Loucy (cell line): ENCODE results near the gene MED13L.

ENCODE experiments used
- H2AFZ ChIP-seq: fragments of 200-600 bp; sonication (generic); 2 replicates; pipeline ENCODE4 v1.6.0; 2016; ENCODE audit warnings: antibody characterized with exemption, mild to moderate bottlenecking, low read length, moderate library complexity
- H3F3A ChIP-seq: fragments of 200-600 bp; 2 replicates; pipeline ENCODE4 v1.6.0; 2016; ENCODE audit warnings: antibody characterized with exemption, low read depth, mild to moderate bottlenecking
- H3K27me3 ChIP-seq: fragments of 200-600 bp; sonication (generic); 2 replicates; pipeline ENCODE4 v1.6.1; 2014; ENCODE audit warnings: low read length, mild to moderate bottlenecking; ENCODE audit not compliant: insufficient read depth, poor library complexity, severe bottlenecking
- H3K36me3 ChIP-seq: fragments of 200-600 bp; sonication (generic); 2 replicates; pipeline ENCODE4 v1.6.1; 2016; ENCODE audit warnings: low read length; ENCODE audit not compliant: insufficient read depth
- H3K4me1 ChIP-seq: fragments of 200-600 bp; sonication (generic); 2 replicates; pipeline ENCODE4 v1.5.1; 2014; ENCODE audit warnings: low read length, mild to moderate bottlenecking; ENCODE audit not compliant: insufficient read depth, poor library complexity, severe bottlenecking
- H3K4me2 ChIP-seq: fragments of 200-600 bp; sonication (generic); 2 replicates; pipeline ENCODE4 v1.6.0; 2014; ENCODE audit warnings: antibody characterized with exemption, low read length, low read depth, mild to moderate bottlenecking; ENCODE audit not compliant: poor library complexity, severe bottlenecking
- H3K4me3 ChIP-seq: fragments of 200-600 bp; sonication (generic); 2 replicates; pipeline ENCODE4 v1.5.1; 2014; ENCODE audit warnings: low read length, mild to moderate bottlenecking, mixed read lengths; ENCODE audit not compliant: poor library complexity, severe bottlenecking
- H3K79me2 ChIP-seq: fragments of 200-600 bp; sonication (generic); 2 replicates; pipeline ENCODE4 v1.6.1; 2014; ENCODE audit warnings: low read length; ENCODE audit not compliant: insufficient read depth
- H3K9ac ChIP-seq: fragments of 200-600 bp; sonication (generic); 2 replicates; pipeline ENCODE4 v1.6.0; 2014; ENCODE audit warnings: mild to moderate bottlenecking, low read depth, low read length, moderate library complexity; ENCODE audit not compliant: poor library complexity, severe bottlenecking
- H3K9me2 ChIP-seq: fragments of 200-600 bp; sonication (generic); replicated peaks from 2 replicates; pipeline ENCODE4 v1.6.1; 2016; ENCODE audit warnings: low read depth, low read length, mixed read lengths
- H3K9me3 ChIP-seq: fragments of 200-600 bp; sonication (generic); 2 replicates; pipeline ENCODE4 v1.6.1; 2014; ENCODE audit warnings: mild to moderate bottlenecking, antibody characterized with exemption, low read length, low read depth; ENCODE audit not compliant: insufficient read depth
- H4K20me1 ChIP-seq: fragments of 200-600 bp; sonication (generic); 2 replicates; pipeline ENCODE4 v1.6.0; 2014; ENCODE audit warnings: antibody characterized with exemption, low read length, mild to moderate bottlenecking; ENCODE audit not compliant: insufficient read depth, poor library complexity, severe bottlenecking
- EZH2phosphoT487 ChIP-seq: fragments of 200-600 bp; IDR thresholded peaks from 2 replicates; pipeline ENCODE4 v1.6.1; 2018; ENCODE audit warnings: antibody characterized with exemption, mild to moderate bottlenecking, moderate library complexity, borderline replicate concordance
- TF ChIP-seq, protein P1 (sequence below): fragments of 200-600 bp; sonication (generic); conservative IDR thresholded peaks from 2 replicates; pipeline ENCODE4 v1.5.1; 2014; ENCODE audit warnings: mild to moderate bottlenecking, antibody characterized with exemption, low read length

Gene MED13L

DNA sequence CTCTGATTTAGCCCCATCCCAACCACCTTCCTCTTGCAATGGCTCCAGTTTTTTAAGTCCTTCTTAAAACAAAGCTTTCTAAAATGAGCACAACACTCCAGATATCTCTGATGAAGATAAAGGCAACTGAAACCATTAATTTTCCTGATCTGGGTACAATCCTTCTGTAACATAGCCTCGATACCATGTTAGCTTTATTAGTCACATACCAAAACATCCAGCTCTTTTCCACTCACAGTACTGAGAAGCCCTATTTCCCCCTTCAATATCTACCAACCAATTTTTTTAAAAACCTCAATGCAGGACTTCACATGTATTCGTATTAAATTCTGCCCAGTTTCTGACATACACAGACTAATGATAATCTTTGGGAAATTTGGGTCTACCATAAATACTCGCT, 105.9 kb downstream of the MED13L start:
- Histone ChIP-seq H4K20me1 (peaks cover 44% of the 10 kb centered on the region), H3K79me2 (peaks cover 99% of the 10 kb centered on the region), H3K36me3 (no peaks in the 10 kb centered on the region), H3K9me2 (no peaks in the 10 kb centered on the region), H3K4me3 (no peak overlapping the region), H3K27me3 (no peaks in the 10 kb centered on the region), H3K4me1 (peaks cover 10% of the 10 kb centered on the region), H3K9me3 (no peaks in the 10 kb centered on the region), H3K4me2 (no peak overlapping the region), H3K9ac (no peak overlapping the region), H2AFZ (no peak overlapping the region), H3F3A (no peaks in the 10 kb centered on the region)
- no peak for TF ChIP-seq EZH2phosphoT487
- TF ChIP-seq, protein P1, sequence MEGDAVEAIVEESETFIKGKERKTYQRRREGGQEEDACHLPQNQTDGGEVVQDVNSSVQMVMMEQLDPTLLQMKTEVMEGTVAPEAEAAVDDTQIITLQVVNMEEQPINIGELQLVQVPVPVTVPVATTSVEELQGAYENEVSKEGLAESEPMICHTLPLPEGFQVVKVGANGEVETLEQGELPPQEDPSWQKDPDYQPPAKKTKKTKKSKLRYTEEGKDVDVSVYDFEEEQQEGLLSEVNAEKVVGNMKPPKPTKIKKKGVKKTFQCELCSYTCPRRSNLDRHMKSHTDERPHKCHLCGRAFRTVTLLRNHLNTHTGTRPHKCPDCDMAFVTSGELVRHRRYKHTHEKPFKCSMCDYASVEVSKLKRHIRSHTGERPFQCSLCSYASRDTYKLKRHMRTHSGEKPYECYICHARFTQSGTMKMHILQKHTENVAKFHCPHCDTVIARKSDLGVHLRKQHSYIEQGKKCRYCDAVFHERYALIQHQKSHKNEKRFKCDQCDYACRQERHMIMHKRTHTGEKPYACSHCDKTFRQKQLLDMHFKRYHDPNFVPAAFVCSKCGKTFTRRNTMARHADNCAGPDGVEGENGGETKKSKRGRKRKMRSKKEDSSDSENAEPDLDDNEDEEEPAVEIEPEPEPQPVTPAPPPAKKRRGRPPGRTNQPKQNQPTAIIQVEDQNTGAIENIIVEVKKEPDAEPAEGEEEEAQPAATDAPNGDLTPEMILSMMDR: no peak

DNA sequence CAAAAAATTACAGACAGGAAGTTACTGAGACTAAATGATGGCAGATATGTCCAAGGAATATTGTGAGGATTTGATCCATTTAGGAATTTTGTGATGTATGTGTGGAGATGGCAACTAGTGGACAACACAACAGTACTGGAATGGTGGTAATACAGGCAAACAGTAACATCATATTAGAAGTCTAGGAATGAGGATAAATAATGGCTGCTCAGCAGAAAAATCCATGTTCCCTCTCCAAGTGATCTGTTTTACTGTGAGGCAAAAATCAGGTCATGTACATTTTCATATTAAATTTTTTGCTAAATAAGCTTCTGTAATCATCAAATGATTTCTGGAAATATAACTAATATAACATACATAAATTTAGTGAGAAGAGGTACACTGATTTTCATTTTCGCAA, 108.4 kb downstream of the MED13L start:
- H3K9ac ChIP-seq: no peak overlapping the region
- no peak overlapping the region for H3K4me3 ChIP-seq
- H3K79me2 ChIP-seq: peaks cover 99% of the 10 kb centered on the region
- no peak overlapping the region for H3K4me2 ChIP-seq
- H3K4me1 ChIP-seq: peaks cover 16% of the 10 kb centered on the region
- no peak overlapping the region for H2AFZ ChIP-seq
- H3K27me3 ChIP-seq: no peaks in the 10 kb centered on the region
- no peaks in the 10 kb centered on the region for H3K9me2 ChIP-seq
- H3F3A ChIP-seq: no peaks in the 10 kb centered on the region
- no peaks in the 10 kb centered on the region for H3K36me3 ChIP-seq
- TF ChIP-seq, protein P1: no peak
- no peak for TF ChIP-seq EZH2phosphoT487
- no peaks in the 10 kb centered on the region for H3K9me3 ChIP-seq
- peaks cover 41% of the 10 kb centered on the region for H4K20me1 ChIP-seq

DNA sequence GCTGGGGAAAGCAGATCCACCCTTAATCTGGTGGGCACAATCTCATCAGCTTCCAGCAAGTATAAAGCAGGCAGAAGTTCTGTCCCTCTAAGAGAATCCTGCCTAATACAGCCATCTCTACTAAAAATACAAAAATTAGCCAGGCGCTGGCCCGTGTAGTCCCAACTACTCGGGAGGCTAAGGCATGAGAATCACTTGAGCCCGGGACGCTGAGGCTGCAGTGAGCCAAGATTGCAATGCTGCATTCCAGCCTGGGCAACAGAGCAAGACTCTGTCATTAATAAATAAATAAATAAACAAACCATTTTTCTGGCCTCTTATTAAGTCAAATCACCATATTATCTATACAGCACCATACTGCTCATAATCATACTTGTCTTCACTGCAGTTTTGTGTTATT, 111.2 kb downstream of the MED13L start:
- Histone ChIP-seq H3K4me3 (no peak overlapping the region), H3K27me3 (no peaks in the 10 kb centered on the region), H3F3A (no peaks in the 10 kb centered on the region), H3K4me1 (peaks cover 6% of the 10 kb centered on the region), H3K36me3 (no peaks in the 10 kb centered on the region), H3K9me2 (no peaks in the 10 kb centered on the region), H3K79me2 (peaks cover 98% of the 10 kb centered on the region), H2AFZ (no peak overlapping the region), H3K9me3 (no peaks in the 10 kb centered on the region), H3K9ac (no peak overlapping the region), H3K4me2 (no peak overlapping the region), H4K20me1 (peaks cover 44% of the 10 kb centered on the region)
- TF ChIP-seq EZH2phosphoT487: no peak
- TF ChIP-seq, protein P1: no peak
